ENCODE results near the gene ARHGAP15.
"Not testable (repeated sequence)": the region's sequence is repeated elsewhere in the genome, so short reads cannot be mapped to it uniquely, and the experiment has no call there.

ARHGAP15 gene

GRCh38 chr2:143526498-143526897, 397.3 kb downstream of the ARHGAP15 start:
- DNase-seq (ENCODE audit: low read depth in 3 of 3) = no peak

- no peak for DNase-seq (ENCODE audit: low read depth in 3 of 3)
Observed at GRCh38 chr2:143528021-143528420, 398.8 kb downstream of the ARHGAP15 start.

GRCh38 chr2:143529118-143529720, 400.0 kb downstream of the ARHGAP15 start:
- no peak for DNase-seq (ENCODE audit: low read depth in 3 of 3)

- DNase-seq (ENCODE audit: low read depth in 3 of 3) = no peak
Observed at GRCh38 chr2:143530758-143531157, 401.5 kb downstream of the ARHGAP15 start.

GRCh38 chr2:143532061-143532460, 402.8 kb downstream of the ARHGAP15 start:
- DNase-seq (ENCODE audit: low read depth in 3 of 3) = no peak

GRCh38 chr2:143533846-143534245, 404.6 kb downstream of the ARHGAP15 start:
- DNase-seq (ENCODE audit: low read depth in 3 of 3) = no peak

- DNase-seq (ENCODE audit: low read depth in 3 of 3) = no peak
Observed at GRCh38 chr2:143535802-143536201, 406.6 kb downstream of the ARHGAP15 start.

GRCh38 chr2:143541899-143542298, 412.7 kb downstream of the ARHGAP15 start:
- not testable (repeated sequence) for DNase-seq (ENCODE audit: low read depth in 3 of 3)

GRCh38 chr2:143545059-143545948, 416.1 kb downstream of the ARHGAP15 start:
- DNase-seq (ENCODE audit: low read depth in 3 of 3) = no peak

GRCh38 chr2:143545949-143546255, 416.7 kb downstream of the ARHGAP15 start:
- no peak for DNase-seq (ENCODE audit: low read depth in 3 of 3)

- DNase-seq (ENCODE audit: low read depth in 3 of 3) = no peak
Observed at GRCh38 chr2:143548032-143548431, 418.8 kb downstream of the ARHGAP15 start.

- no peak for DNase-seq (ENCODE audit: low read depth in 3 of 3)
Observed at GRCh38 chr2:143550500-143550899, 421.3 kb downstream of the ARHGAP15 start.

- no peak for DNase-seq (ENCODE audit: low read depth in 3 of 3)
Observed at GRCh38 chr2:143551971-143552650, 422.9 kb downstream of the ARHGAP15 start.

- DNase-seq (ENCODE audit: low read depth in 3 of 3) = peak in 2 of 3 donors; percentile 2 to 6
Observed at GRCh38 chr2:143553261-143553660, 424.0 kb downstream of the ARHGAP15 start.

- no peak for DNase-seq (ENCODE audit: low read depth in 3 of 3)
Observed at GRCh38 chr2:143558665-143559064, 429.4 kb downstream of the ARHGAP15 start.

- no peak for DNase-seq (ENCODE audit: low read depth in 3 of 3)
Observed at GRCh38 chr2:143559147-143559546, 429.9 kb downstream of the ARHGAP15 start.

- no peak for DNase-seq (ENCODE audit: low read depth in 3 of 3)
Observed at GRCh38 chr2:143560724-143561123, 431.5 kb downstream of the ARHGAP15 start.

GRCh38 chr2:143564419-143564818, 435.2 kb downstream of the ARHGAP15 start:
- DNase-seq (ENCODE audit: low read depth in 3 of 3) = no peak

GRCh38 chr2:143571747-143572146, 442.5 kb downstream of the ARHGAP15 start:
- DNase-seq (ENCODE audit: low read depth in 3 of 3) = no peak

- DNase-seq (ENCODE audit: low read depth in 3 of 3) = no peak
Observed at GRCh38 chr2:143572421-143572820, 443.2 kb downstream of the ARHGAP15 start.

- no peak for DNase-seq (ENCODE audit: low read depth in 3 of 3)
Observed at GRCh38 chr2:143574069-143574468, 444.9 kb downstream of the ARHGAP15 start.

GRCh38 chr2:143575340-143575739, 446.1 kb downstream of the ARHGAP15 start:
- DNase-seq (ENCODE audit: low read depth in 3 of 3) = no peak

GRCh38 chr2:143577489-143577888, 448.3 kb downstream of the ARHGAP15 start:
- DNase-seq (ENCODE audit: low read depth in 3 of 3) = no peak
